Heart left ventricle (tissue), 16 donors: ENCODE data around the gene FRMD1. TPM values are rescaled to one million over a fixed set of nuclear protein-coding genes. Genes with fewer than 3 reads are reported as not detected.
A peak's percentile ranks its signal among the peaks of the same experiment; 100 is the strongest.

Experiments used
- ATAC-seq, 4 donors: fragments of 200-7000 bp; cut with Tn5 transposase; one replicate each; pipeline ENCODE4 v1.9.1; 2020 to 2022; ENCODE audit warnings: moderate library complexity in 4 of 4, mild to moderate bottlenecking in 3 of 4, moderate number of reproducible peaks in 1 of 4
- DNase-seq, 5 donors: peaks; one replicate each; pipeline ENCODE4 v3.0.0-alpha.2; 2020
- H3K27ac ChIP-seq, 12 donors: fragments of 200-600 bp; sonication (generic) in 4 of 12; one replicate each; pipeline versions ENCODE4 v1.5.0 to v1.8.0; 2016 to 2022; ENCODE audit warnings: mild to moderate bottlenecking in 2 of 12
- H3K27me3 ChIP-seq, 9 donors: fragments of 200-600 bp; sonication (generic) in 2 of 9; one replicate each; pipeline versions ENCODE4 v1.5.1 to v1.8.0; 2016 to 2022; ENCODE audit warnings: mild to moderate bottlenecking in 3 of 9
- H3K36me3 ChIP-seq, 9 donors: fragments of 200-600 bp; sonication (generic) in 2 of 9; one replicate each; pipeline versions ENCODE4 v1.5.0 to v1.8.0; 2018 to 2022; ENCODE audit warnings: mild to moderate bottlenecking in 2 of 9
- H3K4me1 ChIP-seq, 12 donors: fragments of 200-600 bp; sonication (generic) in 4 of 12; one replicate each; pipeline versions ENCODE4 v1.5.0 to v1.8.0; 2016 to 2022; ENCODE audit warnings: mild to moderate bottlenecking in 3 of 12
- H3K4me3 ChIP-seq, 12 donors: fragments of 200-600 bp; sonication (generic) in 4 of 12; one replicate each; pipeline versions ENCODE4 v1.5.0 to v1.8.0; 2017 to 2022; ENCODE audit warnings: mild to moderate bottlenecking in 9 of 12, moderate library complexity in 4 of 12
- H3K9me3 ChIP-seq, 12 donors: fragments of 200-600 bp; sonication (generic) in 4 of 12; one replicate each; pipeline versions ENCODE4 v1.5.0 to v1.8.0; 2016 to 2022; ENCODE audit warnings: mild to moderate bottlenecking in 1 of 12
- CTCF ChIP-seq, 12 donors: fragments of 200-600 bp; sonication (generic) in 4 of 12; IDR thresholded peaks; one replicate each; pipeline versions ENCODE4 v1.5.0 to v1.8.0; 2018 to 2022; ENCODE audit warnings: antibody characterized with exemption in 12 of 12, mild to moderate bottlenecking in 5 of 12
- POLR2A ChIP-seq, 2 donors: fragments of 450-650 bp; IDR thresholded peaks; one replicate each; pipeline ENCODE4 v1.6.1; 2017; ENCODE audit warnings: antibody characterized with exemption in 2 of 2, mild to moderate bottlenecking in 2 of 2, moderate library complexity in 2 of 2
- WGBS, 4 donors: extraction: QIAGEN DNeasy Blood & Tissue Kit in 2 of 4; methylation state at CpG; one replicate each; pipeline versions ENCODE4 v1.1.5 to v1.1.7; 2013 to 2018; 5-methylcytosine and 5-hydroxymethylcytosine counted together
- intact Hi-C, 10 donors: fragments of 100-400 bp; cut with DNase I; formaldehyde crosslinking; loops; one replicate each; pipeline versions ENCODE4 v1.11.1 to v1.14.2; 2022
- polyA plus RNA-seq, 2 donors: library from polyadenylated mRNA; stranded (reverse); fragments of 200-250 nt; gene quantifications; one replicate each; pipeline ENCODE4 v1.2.3, GENCODE V29; 2013
- total RNA-seq, 9 donors: library from RNA; depleted of rRNA in 2 of 9; stranded (reverse); fragments of >200 nt in 2 of 9; fragmentation: NEBNext Ultra II Directional in 3 of 9; extraction: Animal tissue kit (Norgen Biotek cat#: 25700) in 3 of 9; gene quantifications; one replicate each; pipeline versions ENCODE4 v1.1.0 to v1.2.4, GENCODE V29; 2016 to 2023
- donor health status: ischemic (EF 13 %, LVEDD 7.1; RV severe dilation, severe dysfunction).
- donor health status: healthy with polysubstance abuse.
- donor health status: DM: no; HTN: yes; CAD: no.
- donor health status: DM: no; HTN: no; CAD: no.
- donor health status: ischemic (EF 25% LVEDD 6.9; RV normal size, moderate dysfunction).
- donor health status: ischemic (EF 25% LVEDD 5.7; RV mildly dilated, moderate dysfunction).
- donor health status: healthy.
- donor health status: DM: yes; HTN: yes; CAD: no.
- donor health status: ischemic (EF 35%, LVEDD 5.7; RV mildly dilated, moderate dysfunction).
- donor health status: nonischemic (EF 11% LVEDD 7.7; RV severe dilation, severe dysfunction).
- donor health status: DM: yes; HTN: yes; CAD: no.
- donor health status: PGD.
- donor health status: ischemic (EF 29% LVEDD 5.4; RV normal size, mild dysfunction).
- donor health status: nonischemic (EF 23%, LVEDD 6.1; RV moderate dilation, normal function).

The FRMD1 gene
- total and polyA plus RNA-seq, 11 donors = 0.04 to 0.50 (median 0.14) TPM; not detected in 7

- H3K27ac ChIP-seq = no peak overlapping the region
- intact Hi-C loops = loop anchor here in 2 of 10 donors (5.0 to 10.0 kb wide), 2 partner anchors 114 to 116 kb away; no protein-coding TSS in a partner anchor
- H3K36me3 ChIP-seq = no peaks in the 10 kb centered on the region
- ATAC-seq (no peak), DNase-seq (peak in 1 of 5 donors; percentile 18)
- 86 to 97% (median 96%) methylated on average over 3 to 10 of the region's 10 CpGs for WGBS, 4 donors
- no peaks in the 10 kb centered on the region for H3K9me3 ChIP-seq
- H3K27me3 ChIP-seq = no peaks in the 10 kb centered on the region
- peaks cover 6 to 32% (median 13%) of the 10 kb centered on the region in 12 donors for H3K4me1 ChIP-seq
- H3K4me3 ChIP-seq = no peak overlapping the region
- TF ChIP-seq POLR2A (IDR thresholded peaks at IDR 0.05) = no peak
- no peak for TF ChIP-seq CTCF (IDR thresholded peaks at IDR 0.05)
Observed at GRCh38 chr6:168048724-168049025, 30.3 kb downstream of the FRMD1 start.

GRCh38 chr6:168047841-168048723, 30.9 kb downstream of the FRMD1 start:
- intact Hi-C loops = loop anchor here in 2 of 10 donors (5.0 to 10.0 kb wide), 2 partner anchors 113 to 116 kb away; no protein-coding TSS in a partner anchor
- Histone ChIP-seq H3K4me3 (no peak overlapping the region), H3K27ac (no peak overlapping the region), H3K4me1 (peaks cover 6 to 27% (median 13%) of the 10 kb centered on the region in 12 donors), H3K36me3 (no peaks in the 10 kb centered on the region), H3K27me3 (no peaks in the 10 kb centered on the region), H3K9me3 (no peaks in the 10 kb centered on the region)
- 84 to 89% (median 87%) methylated on average over 27 to 31 of the region's 31 CpGs for WGBS, 4 donors
- ATAC-seq = no peak
- TF ChIP-seq CTCF (IDR thresholded peaks at IDR 0.05) (no peak), POLR2A (IDR thresholded peaks at IDR 0.05) (no peak)
- DNase-seq = peak in 1 of 5 donors; percentile 14

GRCh38 chr6:168046696-168047095, 32.3 kb downstream of the FRMD1 start:
- ATAC-seq = no peak
- H3K36me3 ChIP-seq = no peaks in the 10 kb centered on the region
- WGBS, 4 donors = 93 to 98% (median 95%) methylated on average over 3 of the region's 3 CpGs
- DNase-seq = no peak
- peaks cover 6 to 27% (median 13%) of the 10 kb centered on the region in 12 donors for H3K4me1 ChIP-seq
- H3K9me3 ChIP-seq = no peaks in the 10 kb centered on the region
- H3K27me3 ChIP-seq = no peaks in the 10 kb centered on the region
- no peak for TF ChIP-seq CTCF (IDR thresholded peaks at IDR 0.05)
- TF ChIP-seq POLR2A (IDR thresholded peaks at IDR 0.05) = no peak
- intact Hi-C loops = loop anchor here in 2 of 10 donors (5.0 to 10.0 kb wide), 2 partner anchors 112 to 114 kb away; no protein-coding TSS in a partner anchor
- H3K4me3 ChIP-seq = no peak overlapping the region
- peak overlapping the region in 6 of 12 donors; percentile 36 to 78 (median 69) for H3K27ac ChIP-seq
